ENCODE results near the gene RABGAP1L. TPM values are rescaled to one million over a fixed set of nuclear protein-coding genes. Genes with fewer than 3 reads are reported as not detected.
"Not testable (repeated sequence)": the region's sequence is repeated elsewhere in the genome, so short reads cannot be mapped to it uniquely, and the experiment has no call there.

The RABGAP1L gene
- total RNA-seq, 2 donors from 2014 or later, result 37.9 to 59.8 TPM

DNA sequence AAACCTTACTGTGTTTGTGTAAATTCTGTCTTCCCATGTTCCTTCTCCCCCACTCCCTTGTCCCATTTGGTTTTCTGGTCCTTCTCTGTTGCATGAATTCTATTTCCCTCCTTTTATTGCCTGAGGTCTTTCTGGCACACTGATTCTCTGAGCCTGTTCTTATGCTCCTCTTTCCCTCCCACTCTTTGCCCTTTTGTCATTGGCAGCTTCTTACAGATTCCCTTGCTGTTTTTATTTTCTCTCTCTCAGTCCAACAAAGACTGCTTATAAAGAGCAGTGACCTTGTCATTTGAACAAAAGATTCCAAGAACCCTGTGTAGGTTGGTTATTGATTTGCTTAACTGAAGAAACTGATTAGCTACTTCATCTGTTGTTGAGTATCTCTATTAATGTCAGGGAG, 338.2 kb downstream of the RABGAP1L start:
- no peak for ATAC-seq (ENCODE audit: insufficient number of reproducible peaks, low FRiP score, low read depth)

DNA sequence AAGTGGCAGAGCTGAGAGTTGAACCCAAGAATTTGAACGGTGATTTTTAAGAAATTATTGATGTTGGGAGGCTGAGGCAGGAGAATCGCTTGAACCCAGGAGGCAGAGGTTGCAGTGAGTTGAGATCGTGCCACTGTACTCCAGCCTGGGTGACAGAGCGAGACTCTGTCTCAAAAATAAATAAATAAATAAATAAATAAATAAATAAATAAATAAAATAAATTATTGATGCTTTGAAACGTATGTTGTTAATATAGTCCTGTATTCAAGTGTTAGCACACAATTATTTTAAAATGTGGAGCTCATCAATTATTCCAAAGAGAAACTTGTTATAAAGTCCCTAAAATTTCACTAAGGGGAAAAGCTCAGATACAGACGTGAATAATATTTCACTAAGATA, 357.4 kb downstream of the RABGAP1L start:
- not testable (repeated sequence) for H3K27me3 ChIP-seq (replicated peaks; ENCODE audit: insufficient read depth); ATAC-seq (ENCODE audit: insufficient number of reproducible peaks, low FRiP score, low read depth); DNase-seq (ENCODE audit: low spot score); H3K4me3 ChIP-seq; H3K4me1 ChIP-seq (ENCODE audit: control insufficient read depth in 1 of 2, low read depth in 2 of 2); H3K9me3 ChIP-seq; H3K27ac ChIP-seq; H3K36me3 ChIP-seq

More for the DNA sequence above, 338.2 kb downstream of the RABGAP1L start:
- no peak for DNase-seq (ENCODE audit: low spot score)
- no peak overlapping the region for H3K27ac ChIP-seq
- no peaks in the 10 kb centered on the region for H3K4me1 ChIP-seq (ENCODE audit: control insufficient read depth in 1 of 2, low read depth in 2 of 2)
- H3K9me3 ChIP-seq, result no peaks in the 10 kb centered on the region
- H3K4me3 ChIP-seq, result no peak overlapping the region
- TF ChIP-seq, protein P1, sequence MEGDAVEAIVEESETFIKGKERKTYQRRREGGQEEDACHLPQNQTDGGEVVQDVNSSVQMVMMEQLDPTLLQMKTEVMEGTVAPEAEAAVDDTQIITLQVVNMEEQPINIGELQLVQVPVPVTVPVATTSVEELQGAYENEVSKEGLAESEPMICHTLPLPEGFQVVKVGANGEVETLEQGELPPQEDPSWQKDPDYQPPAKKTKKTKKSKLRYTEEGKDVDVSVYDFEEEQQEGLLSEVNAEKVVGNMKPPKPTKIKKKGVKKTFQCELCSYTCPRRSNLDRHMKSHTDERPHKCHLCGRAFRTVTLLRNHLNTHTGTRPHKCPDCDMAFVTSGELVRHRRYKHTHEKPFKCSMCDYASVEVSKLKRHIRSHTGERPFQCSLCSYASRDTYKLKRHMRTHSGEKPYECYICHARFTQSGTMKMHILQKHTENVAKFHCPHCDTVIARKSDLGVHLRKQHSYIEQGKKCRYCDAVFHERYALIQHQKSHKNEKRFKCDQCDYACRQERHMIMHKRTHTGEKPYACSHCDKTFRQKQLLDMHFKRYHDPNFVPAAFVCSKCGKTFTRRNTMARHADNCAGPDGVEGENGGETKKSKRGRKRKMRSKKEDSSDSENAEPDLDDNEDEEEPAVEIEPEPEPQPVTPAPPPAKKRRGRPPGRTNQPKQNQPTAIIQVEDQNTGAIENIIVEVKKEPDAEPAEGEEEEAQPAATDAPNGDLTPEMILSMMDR (IDR thresholded peaks at IDR 0.05), result no peak
- no peaks in the 10 kb centered on the region for H3K27me3 ChIP-seq (replicated peaks; ENCODE audit: insufficient read depth)
- H3K36me3 ChIP-seq, result no peaks in the 10 kb centered on the region

DNA sequence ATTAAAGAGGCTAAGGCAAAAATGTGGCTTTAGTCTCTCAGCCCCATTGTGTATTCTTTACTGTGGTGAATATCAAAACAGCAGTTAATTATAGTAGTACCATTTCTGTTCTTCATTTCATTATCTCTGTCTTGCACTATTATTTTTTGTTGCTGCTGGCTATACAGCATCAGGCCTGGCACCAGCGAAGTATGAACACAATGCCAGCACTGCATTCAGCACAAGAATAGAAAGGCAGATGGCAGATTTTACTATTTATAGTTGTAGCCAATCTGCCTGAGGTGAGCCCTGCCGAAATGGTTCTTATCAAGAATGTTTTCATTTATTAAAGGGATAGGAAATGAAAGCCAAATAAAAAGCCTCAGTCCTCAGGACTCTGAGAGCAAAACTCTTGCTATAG, 360.5 kb downstream of the RABGAP1L start:
- peaks cover 0 to 9% of the 10 kb centered on the region in 2 donors for H3K4me1 ChIP-seq (ENCODE audit: control insufficient read depth in 1 of 2, low read depth in 2 of 2)
- H3K27me3 ChIP-seq (replicated peaks; ENCODE audit: insufficient read depth), result no peaks in the 10 kb centered on the region
- H3K4me3 ChIP-seq, result no peak overlapping the region
- no peak overlapping the region for H3K27ac ChIP-seq
- DNase-seq (ENCODE audit: low spot score), result no peak
- H3K9me3 ChIP-seq, result peaks cover 4% of the 10 kb centered on the region
- TF ChIP-seq, protein P1 (IDR thresholded peaks at IDR 0.05), result no peak
- no peaks in the 10 kb centered on the region for H3K36me3 ChIP-seq
- no peak for ATAC-seq (ENCODE audit: insufficient number of reproducible peaks, low FRiP score, low read depth)

DNA sequence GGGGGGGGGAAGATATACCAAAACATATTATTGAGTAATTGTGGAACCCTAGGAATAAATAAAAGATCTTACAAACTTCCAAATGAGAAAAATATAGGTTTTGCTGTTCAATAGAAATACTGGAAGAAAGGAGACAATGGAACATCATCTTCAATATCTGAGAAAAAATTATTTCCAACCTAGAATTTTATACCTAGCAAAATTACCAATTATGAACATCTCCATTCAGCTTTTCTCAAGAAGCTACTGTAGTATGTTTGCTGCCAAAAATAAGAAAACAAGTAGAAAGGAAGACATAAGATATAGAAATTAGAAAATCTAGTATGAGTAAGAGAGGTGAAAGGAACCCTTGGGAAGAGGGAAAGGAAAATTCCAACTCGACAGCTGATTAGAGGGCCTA, 372.4 kb downstream of the RABGAP1L start:
- Histone ChIP-seq H3K4me1 (ENCODE audit: control insufficient read depth in 1 of 2, low read depth in 2 of 2) (no peaks in the 10 kb centered on the region), H3K36me3 (no peaks in the 10 kb centered on the region), H3K4me3 (no peak overlapping the region), H3K9me3 (peaks cover 6% of the 10 kb centered on the region), H3K27ac (no peak overlapping the region), H3K27me3 (replicated peaks; ENCODE audit: insufficient read depth) (no peaks in the 10 kb centered on the region)
- DNase-seq (ENCODE audit: low spot score) (no peak), ATAC-seq (ENCODE audit: insufficient number of reproducible peaks, low FRiP score, low read depth) (no peak)
- TF ChIP-seq, protein P1 (IDR thresholded peaks at IDR 0.05), result no peak

DNA sequence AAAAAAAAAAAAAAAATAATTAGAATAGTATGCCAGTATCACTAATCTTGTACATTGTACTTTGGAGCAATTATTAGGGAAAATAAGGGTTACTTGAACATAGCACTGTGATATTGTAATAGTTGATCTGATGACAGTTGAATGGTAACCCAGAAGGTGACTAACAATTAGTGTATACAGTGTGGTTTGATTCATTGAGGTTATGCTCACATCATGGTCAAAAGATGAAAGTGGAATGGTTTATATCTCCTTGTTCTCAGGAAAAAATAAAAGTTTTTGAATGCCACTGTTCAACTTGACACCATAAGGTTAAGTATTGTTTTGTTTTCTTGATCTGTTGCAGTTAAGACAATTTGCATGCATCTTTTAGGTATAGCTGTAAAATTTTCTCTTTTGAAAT, 375.5 kb downstream of the RABGAP1L start:
- Histone ChIP-seq H3K36me3 (no peaks in the 10 kb centered on the region), H3K27ac (no peak overlapping the region), H3K27me3 (replicated peaks; ENCODE audit: insufficient read depth) (no peaks in the 10 kb centered on the region), H3K9me3 (peaks cover 11% of the 10 kb centered on the region), H3K4me1 (ENCODE audit: control insufficient read depth in 1 of 2, low read depth in 2 of 2) (no peaks in the 10 kb centered on the region), H3K4me3 (no peak overlapping the region)
- TF ChIP-seq, protein P1 (IDR thresholded peaks at IDR 0.05), result no peak
- DNase-seq (ENCODE audit: low spot score), result no peak
- no peak for ATAC-seq (ENCODE audit: insufficient number of reproducible peaks, low FRiP score, low read depth)

DNA sequence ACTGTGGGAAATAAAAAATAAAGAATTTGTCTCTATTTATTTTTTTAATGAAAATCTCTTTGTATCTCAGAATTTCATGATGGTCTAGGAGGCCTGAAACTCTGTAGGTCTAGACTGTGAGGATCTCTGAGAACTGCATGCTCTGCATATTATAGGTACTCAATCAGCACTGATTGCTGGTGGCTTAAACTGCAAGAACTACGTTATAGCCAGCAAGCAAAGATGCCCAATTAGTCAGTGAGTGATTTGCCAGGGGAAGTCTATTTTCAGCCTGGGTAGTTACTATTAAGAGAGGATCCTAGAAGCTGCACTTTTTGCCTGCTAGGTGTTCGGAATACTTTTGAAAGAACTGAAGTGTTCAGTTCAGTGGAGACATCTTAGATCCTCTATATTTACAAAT, 375.9 kb downstream of the RABGAP1L start:
- TF ChIP-seq, protein P1 (IDR thresholded peaks at IDR 0.05), result no peak
- no peak overlapping the region for H3K27ac ChIP-seq
- H3K36me3 ChIP-seq, result no peaks in the 10 kb centered on the region
- peaks cover 11% of the 10 kb centered on the region for H3K9me3 ChIP-seq
- H3K27me3 ChIP-seq (replicated peaks; ENCODE audit: insufficient read depth), result no peaks in the 10 kb centered on the region
- DNase-seq (ENCODE audit: low spot score), result no peak
- no peaks in the 10 kb centered on the region for H3K4me1 ChIP-seq (ENCODE audit: control insufficient read depth in 1 of 2, low read depth in 2 of 2)
- H3K4me3 ChIP-seq, result no peak overlapping the region
- no peak for ATAC-seq (ENCODE audit: insufficient number of reproducible peaks, low FRiP score, low read depth)

DNA sequence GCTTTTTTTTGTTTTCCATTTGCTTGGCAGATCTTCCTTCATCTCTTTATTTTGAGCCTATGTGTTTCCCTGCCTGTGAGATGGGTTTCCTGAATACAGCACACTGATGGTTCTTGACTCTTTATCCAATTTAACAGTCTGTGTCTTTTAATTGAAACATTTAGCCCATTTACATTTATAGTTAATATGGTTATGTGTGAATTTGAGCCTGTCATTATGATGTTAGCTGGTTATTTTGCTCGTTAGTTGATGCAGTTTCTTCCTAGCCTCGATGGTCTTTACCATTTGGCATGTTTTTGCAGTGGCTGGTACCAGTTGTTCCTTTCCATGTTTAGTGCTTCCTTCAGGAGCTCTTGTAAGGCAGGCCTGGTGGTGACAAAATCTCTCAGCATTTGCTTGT, 384.1 kb downstream of the RABGAP1L start:
- not testable (repeated sequence) for H3K4me1 ChIP-seq (ENCODE audit: control insufficient read depth in 1 of 2, low read depth in 2 of 2); H3K27ac ChIP-seq; H3K4me3 ChIP-seq; DNase-seq (ENCODE audit: low spot score); H3K27me3 ChIP-seq (replicated peaks; ENCODE audit: insufficient read depth); ATAC-seq (ENCODE audit: insufficient number of reproducible peaks, low FRiP score, low read depth); H3K36me3 ChIP-seq
- H3K9me3 ChIP-seq, result peaks cover 18% of the 10 kb centered on the region

Measured in thoracic aorta (tissue), 2 donors.